Measurements from ENCODE around the gene C21orf58.

The C21orf58 gene

GRCh38 chr21:46350571-46350970 is 26.9 kb upstream of the C21orf58 start:
- Histone ChIP-seq H3K27me3 (ENCODE audit: control insufficient read depth, insufficient read depth, low read length) (no peaks in the 10 kb centered on the region), H3K27ac (ENCODE audit: low read depth, low read length) (no peak overlapping the region), H3K4me3 (ENCODE audit: low read length) (no peak overlapping the region), H3K36me3 (ENCODE audit: control insufficient read depth, insufficient read depth, low read length) (peaks cover 47% of the 10 kb centered on the region), H3K4me1 (ENCODE audit: control insufficient read depth, insufficient read depth, low read length) (no peaks in the 10 kb centered on the region), H3K9ac (ENCODE audit: low read length) (no peak overlapping the region)

GRCh38 chr21:46349134-46349760 is 25.6 kb upstream of the C21orf58 start:
- no peak overlapping the region for H3K9ac ChIP-seq (ENCODE audit: low read length)
- H3K4me1 ChIP-seq (ENCODE audit: control insufficient read depth, insufficient read depth, low read length): no peaks in the 10 kb centered on the region
- no peak overlapping the region for H3K27ac ChIP-seq (ENCODE audit: low read depth, low read length)
- H3K4me3 ChIP-seq (ENCODE audit: low read length): no peak overlapping the region
- no peaks in the 10 kb centered on the region for H3K27me3 ChIP-seq (ENCODE audit: control insufficient read depth, insufficient read depth, low read length)
- peaks cover 42% of the 10 kb centered on the region for H3K36me3 ChIP-seq (ENCODE audit: control insufficient read depth, insufficient read depth, low read length)

GRCh38 chr21:46347791-46348381 is 24.2 kb upstream of the C21orf58 start:
- H3K27ac ChIP-seq (ENCODE audit: low read depth, low read length): no peak overlapping the region

GRCh38 chr21:46347203-46347550 is 23.5 kb upstream of the C21orf58 start:
- H3K9ac ChIP-seq (ENCODE audit: low read length): no peak overlapping the region
- H3K4me1 ChIP-seq (ENCODE audit: control insufficient read depth, insufficient read depth, low read length): no peaks in the 10 kb centered on the region
- no peak overlapping the region for H3K27ac ChIP-seq (ENCODE audit: low read depth, low read length)
- H3K36me3 ChIP-seq (ENCODE audit: control insufficient read depth, insufficient read depth, low read length): peaks cover 28% of the 10 kb centered on the region
- H3K27me3 ChIP-seq (ENCODE audit: control insufficient read depth, insufficient read depth, low read length): no peaks in the 10 kb centered on the region
- H3K4me3 ChIP-seq (ENCODE audit: low read length): no peak overlapping the region

More at GRCh38 chr21:46347791-46348381, 24.2 kb upstream of the C21orf58 start:
- no peaks in the 10 kb centered on the region for H3K27me3 ChIP-seq (ENCODE audit: control insufficient read depth, insufficient read depth, low read length)
- H3K4me3 ChIP-seq (ENCODE audit: low read length): no peak overlapping the region
- no peaks in the 10 kb centered on the region for H3K4me1 ChIP-seq (ENCODE audit: control insufficient read depth, insufficient read depth, low read length)
- H3K9ac ChIP-seq (ENCODE audit: low read length): no peak overlapping the region
- peaks cover 35% of the 10 kb centered on the region for H3K36me3 ChIP-seq (ENCODE audit: control insufficient read depth, insufficient read depth, low read length)

- Histone ChIP-seq H3K4me1 (ENCODE audit: control insufficient read depth, insufficient read depth, low read length) (no peaks in the 10 kb centered on the region), H3K27ac (ENCODE audit: low read depth, low read length) (no peak overlapping the region), H3K4me3 (ENCODE audit: low read length) (no peak overlapping the region), H3K9ac (ENCODE audit: low read length) (no peak overlapping the region), H3K36me3 (ENCODE audit: control insufficient read depth, insufficient read depth, low read length) (peaks cover 25% of the 10 kb centered on the region), H3K27me3 (ENCODE audit: control insufficient read depth, insufficient read depth, low read length) (no peaks in the 10 kb centered on the region)
These were observed 22.9 kb upstream of the C21orf58 start for GRCh38 chr21:46346296-46347202.

GRCh38 chr21:46345861-46346260 is 22.2 kb upstream of the C21orf58 start:
- H3K36me3 ChIP-seq (ENCODE audit: control insufficient read depth, insufficient read depth, low read length): peaks cover 20% of the 10 kb centered on the region
- H3K4me3 ChIP-seq (ENCODE audit: low read length): no peak overlapping the region
- no peak overlapping the region for H3K9ac ChIP-seq (ENCODE audit: low read length)
- no peak overlapping the region for H3K27ac ChIP-seq (ENCODE audit: low read depth, low read length)
- no peaks in the 10 kb centered on the region for H3K4me1 ChIP-seq (ENCODE audit: control insufficient read depth, insufficient read depth, low read length)
- H3K27me3 ChIP-seq (ENCODE audit: control insufficient read depth, insufficient read depth, low read length): no peaks in the 10 kb centered on the region

GRCh38 chr21:46344219-46344915 is 20.7 kb upstream of the C21orf58 start:
- H3K36me3 ChIP-seq (ENCODE audit: control insufficient read depth, insufficient read depth, low read length): peaks cover 12% of the 10 kb centered on the region
- H3K4me1 ChIP-seq (ENCODE audit: control insufficient read depth, insufficient read depth, low read length): no peaks in the 10 kb centered on the region
- no peak overlapping the region for H3K9ac ChIP-seq (ENCODE audit: low read length)
- H3K27ac ChIP-seq (ENCODE audit: low read depth, low read length): no peak overlapping the region
- H3K4me3 ChIP-seq (ENCODE audit: low read length): no peak overlapping the region
- H3K27me3 ChIP-seq (ENCODE audit: control insufficient read depth, insufficient read depth, low read length): no peaks in the 10 kb centered on the region

GRCh38 chr21:46340998-46341397 is 17.3 kb upstream of the C21orf58 start:
- Histone ChIP-seq H3K4me3 (ENCODE audit: low read length) (no peak overlapping the region), H3K4me1 (ENCODE audit: control insufficient read depth, insufficient read depth, low read length) (no peaks in the 10 kb centered on the region), H3K36me3 (ENCODE audit: control insufficient read depth, insufficient read depth, low read length) (peaks cover 10% of the 10 kb centered on the region), H3K27ac (ENCODE audit: low read depth, low read length) (no peak overlapping the region), H3K27me3 (ENCODE audit: control insufficient read depth, insufficient read depth, low read length) (no peaks in the 10 kb centered on the region), H3K9ac (ENCODE audit: low read length) (no peak overlapping the region)

GRCh38 chr21:46336603-46337002 is 12.9 kb upstream of the C21orf58 start:
- Histone ChIP-seq H3K27ac (ENCODE audit: low read depth, low read length) (no peak overlapping the region), H3K4me3 (ENCODE audit: low read length) (no peak overlapping the region), H3K9ac (ENCODE audit: low read length) (no peak overlapping the region), H3K36me3 (ENCODE audit: control insufficient read depth, insufficient read depth, low read length) (peaks cover 18% of the 10 kb centered on the region), H3K27me3 (ENCODE audit: control insufficient read depth, insufficient read depth, low read length) (no peaks in the 10 kb centered on the region), H3K4me1 (ENCODE audit: control insufficient read depth, insufficient read depth, low read length) (no peaks in the 10 kb centered on the region)

- Histone ChIP-seq H3K9ac (ENCODE audit: low read length) (no peak overlapping the region), H3K27ac (ENCODE audit: low read depth, low read length) (no peak overlapping the region), H3K27me3 (ENCODE audit: control insufficient read depth, insufficient read depth, low read length) (no peaks in the 10 kb centered on the region), H3K4me3 (ENCODE audit: low read length) (no peak overlapping the region), H3K4me1 (ENCODE audit: control insufficient read depth, insufficient read depth, low read length) (no peaks in the 10 kb centered on the region), H3K36me3 (ENCODE audit: control insufficient read depth, insufficient read depth, low read length) (peaks cover 21% of the 10 kb centered on the region)
These were observed 10.9 kb upstream of the C21orf58 start for GRCh38 chr21:46334351-46335140.

- Histone ChIP-seq H3K27ac (ENCODE audit: low read depth, low read length) (no peak overlapping the region), H3K36me3 (ENCODE audit: control insufficient read depth, insufficient read depth, low read length) (peaks cover 17% of the 10 kb centered on the region), H3K4me3 (ENCODE audit: low read length) (no peak overlapping the region), H3K27me3 (ENCODE audit: control insufficient read depth, insufficient read depth, low read length) (no peaks in the 10 kb centered on the region), H3K9ac (ENCODE audit: low read length) (no peak overlapping the region), H3K4me1 (ENCODE audit: control insufficient read depth, insufficient read depth, low read length) (peaks cover 5% of the 10 kb centered on the region)
These were observed 6.1 kb upstream of the C21orf58 start for GRCh38 chr21:46329796-46330195.
